ENCODE results near the gene FAM174B.

DNA sequence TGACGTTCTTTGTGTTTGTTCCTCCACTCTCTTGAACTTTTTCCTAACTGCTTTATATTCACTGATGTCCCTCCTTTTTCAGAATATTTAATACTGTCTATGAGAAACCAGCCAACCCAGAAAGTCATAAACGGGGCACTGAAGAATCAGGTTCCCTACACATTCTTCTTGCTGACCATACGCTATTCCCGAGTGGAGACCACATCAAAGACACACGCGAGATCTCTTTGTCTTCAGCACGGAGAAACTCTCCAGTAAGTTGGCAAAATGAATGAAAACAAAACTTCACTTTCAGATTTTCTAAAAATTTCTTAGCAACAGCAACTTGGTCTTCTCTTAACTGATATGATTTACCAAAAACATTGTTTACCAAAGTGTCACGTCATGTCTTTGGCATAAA is 22.6 kb downstream of the FAM174B start:
- TF ChIP-seq POLR2A (IDR thresholded peaks at IDR 0.05) (no peak), CTCF (IDR thresholded peaks at IDR 0.05) (no peak)

All from testis (tissue), 2 donors.